H9 (cell line): Measurements from ENCODE around the gene ACSL6. TPM values are rescaled to one million over a fixed set of nuclear protein-coding genes. Genes with fewer than 3 reads are reported as not detected.

ENCODE experiments used
- DNase-seq: peaks from one replicate; pipeline ENCODE4 v3.0.0-alpha.2; 2017
- H2AFZ ChIP-seq: one replicate; pipeline ENCODE4 v1.6.1; 2013; ENCODE audit warnings: mild to moderate bottlenecking, low read length, control low read depth, moderate library complexity
- H2AK5ac ChIP-seq: 2 replicates; pipeline ENCODE4 v1.6.1; 2013; ENCODE audit warnings: low read length, control low read depth, mixed read lengths; ENCODE audit not compliant: insufficient read length
- H2BK120ac ChIP-seq: one replicate; pipeline ENCODE4 v1.6.1; 2013; ENCODE audit warnings: low read depth, mild to moderate bottlenecking, low read length, control low read depth, inconsistent platforms; ENCODE audit not compliant: poor library complexity, severe bottlenecking
- H2BK12ac ChIP-seq: 2 replicates; pipeline ENCODE4 v1.6.1; 2013; ENCODE audit warnings: low read length, control low read depth, mixed read lengths, low read depth; ENCODE audit not compliant: insufficient read length
- H2BK15ac ChIP-seq: 2 replicates; pipeline ENCODE4 v1.6.1; 2013; ENCODE audit warnings: low read depth, low read length, control low read depth
- H2BK20ac ChIP-seq: one replicate; pipeline ENCODE4 v1.6.1; 2013; ENCODE audit warnings: low read depth, mild to moderate bottlenecking, low read length, control low read depth, inconsistent platforms; ENCODE audit not compliant: poor library complexity, severe bottlenecking
- H2BK5ac ChIP-seq: 2 replicates; pipeline ENCODE4 v1.6.1; 2013; ENCODE audit warnings: low read length, control low read depth, mixed read lengths; ENCODE audit not compliant: insufficient read length
- H3K14ac ChIP-seq: 2 replicates; pipeline ENCODE4 v1.6.1; 2013; ENCODE audit warnings: low read length, control low read depth; ENCODE audit not compliant: insufficient read depth
- H3K18ac ChIP-seq: 2 replicates; pipeline ENCODE4 v1.6.1; 2013; ENCODE audit warnings: low read depth, mild to moderate bottlenecking, mixed read lengths, low read length, control low read depth; ENCODE audit not compliant: insufficient read length
- H3K23ac ChIP-seq: 2 replicates; pipeline ENCODE4 v1.6.1; 2013; ENCODE audit warnings: low read length, control low read depth, mixed read lengths, low read depth; ENCODE audit not compliant: insufficient read length
- H3K23me2 ChIP-seq: 2 replicates; pipeline ENCODE4 v1.6.1; 2013; ENCODE audit warnings: low read depth, mild to moderate bottlenecking, mixed read lengths, low read length, control low read depth; ENCODE audit not compliant: insufficient read length, poor library complexity, severe bottlenecking
- H3K27ac ChIP-seq: 2 replicates; pipeline ENCODE4 v1.5.1; 2013; ENCODE audit warnings: low read length, control low read depth, mixed read lengths, low read depth; ENCODE audit not compliant: insufficient read length
- H3K27me3 ChIP-seq: 2 replicates; pipeline ENCODE4 v1.6.1; 2013; ENCODE audit warnings: low read length, control low read depth, inconsistent platforms; ENCODE audit not compliant: insufficient read depth
- H3K4ac ChIP-seq: 2 replicates; pipeline ENCODE4 v1.6.1; 2013; ENCODE audit warnings: low read depth, mild to moderate bottlenecking, control low read depth, inconsistent platforms, low read length, moderate library complexity
- H3K4me1 ChIP-seq: 2 replicates; pipeline ENCODE4 v1.6.1; 2013; ENCODE audit warnings: low read length, control low read depth, inconsistent platforms; ENCODE audit not compliant: insufficient read depth
- H3K4me2 ChIP-seq: 2 replicates; pipeline ENCODE4 v1.6.1; 2013; ENCODE audit warnings: low read length, control low read depth, mixed read lengths; ENCODE audit not compliant: insufficient read length, insufficient read depth
- H3K56ac ChIP-seq: 2 replicates; pipeline ENCODE4 v1.6.1; 2013; ENCODE audit warnings: low read depth, mild to moderate bottlenecking, mixed read lengths, low read length, control low read depth; ENCODE audit not compliant: insufficient read length
- H3K79me1 ChIP-seq: 2 replicates; pipeline ENCODE4 v1.6.1; 2013; ENCODE audit warnings: low read depth, mild to moderate bottlenecking, moderate library complexity, low read length, control low read depth, inconsistent platforms; ENCODE audit not compliant: insufficient read depth, poor library complexity, severe bottlenecking
- H3K79me2 ChIP-seq: 2 replicates; pipeline ENCODE4 v1.6.1; 2013; ENCODE audit warnings: low read length, control low read depth, inconsistent platforms; ENCODE audit not compliant: insufficient read depth
- H3K9ac ChIP-seq: 2 replicates; pipeline ENCODE4 v1.6.1; 2013; ENCODE audit warnings: low read length, control low read depth, mixed read lengths; ENCODE audit not compliant: insufficient read length; ENCODE audit errors: extremely low read depth
- H3K9me3 ChIP-seq: one replicate; pipeline ENCODE4 v1.6.1; 2013; ENCODE audit warnings: low read depth, low read length, inconsistent platforms; ENCODE audit not compliant: control insufficient read depth
- H3T11ph ChIP-seq: one replicate; pipeline ENCODE4 v1.6.1; 2013; ENCODE audit warnings: mild to moderate bottlenecking, low read length, control low read depth, inconsistent platforms
- H4K20me1 ChIP-seq: one replicate; pipeline ENCODE4 v1.6.1; 2013; ENCODE audit not compliant: control insufficient read depth, insufficient read length, insufficient read depth
- H4K5ac ChIP-seq: 2 replicates; pipeline ENCODE4 v1.6.1; 2013; ENCODE audit warnings: low read depth, mild to moderate bottlenecking, mixed read lengths, low read length, control low read depth; ENCODE audit not compliant: insufficient read length
- H4K8ac ChIP-seq: replicated peaks from 2 replicates; pipeline ENCODE4 v1.6.1; 2013; ENCODE audit warnings: low read length, control low read depth, mixed read lengths, low read depth; ENCODE audit not compliant: insufficient read length
- H4K91ac ChIP-seq: 2 replicates; pipeline ENCODE4 v1.6.1; 2013; ENCODE audit warnings: low read depth, mild to moderate bottlenecking, moderate library complexity, mixed read lengths, low read length, control low read depth; ENCODE audit not compliant: insufficient read length
- H3K27ac Mint-ChIP-seq, 3 experiments: 2 replicates in 2 of 3; 3 replicates in 1 of 3; pipeline ENCODE4 v1.8.0; 2020 to 2021; ENCODE audit warnings: mixed read lengths in 3 of 3, mild to moderate bottlenecking in 1 of 3, moderate library complexity in 1 of 3
- H3K27me3 Mint-ChIP-seq: 2 replicates; pipeline ENCODE4 v1.8.0; 2021; ENCODE audit warnings: low read depth, mild to moderate bottlenecking, moderate library complexity, mixed read lengths
- H3K36me3 Mint-ChIP-seq, 3 experiments: 2 replicates in 2 of 3; 3 replicates in 1 of 3; pipeline ENCODE4 v1.8.0; 2020 to 2021; ENCODE audit warnings: low read depth in 3 of 3, mixed read lengths in 3 of 3; ENCODE audit not compliant: insufficient read depth in 1 of 3
- H3K4me1 Mint-ChIP-seq, 2 experiments: 2 replicates each; pipeline ENCODE4 v1.8.0; 2020; ENCODE audit warnings: mixed read lengths in 2 of 2
- H3K4me3 Mint-ChIP-seq, 2 experiments: 2 replicates in 1 of 2; 3 replicates in 1 of 2; pipeline ENCODE4 v1.8.0; 2020 to 2021; ENCODE audit warnings: mild to moderate bottlenecking in 2 of 2, mixed read lengths in 2 of 2, moderate library complexity in 1 of 2
- H3K9me3 Mint-ChIP-seq, 2 experiments: 2 replicates in 1 of 2; 3 replicates in 1 of 2; pipeline ENCODE4 v1.8.0; 2020; ENCODE audit warnings: mild to moderate bottlenecking in 2 of 2, mixed read lengths in 2 of 2, moderate library complexity in 1 of 2
- CTCF ChIP-seq: fragments of 200-600 bp; sonication (generic); conservative IDR thresholded peaks from 3 replicates; pipeline ENCODE4 v1.8.0; 2021; ENCODE audit warnings: antibody characterized with exemption, mild to moderate bottlenecking
- WGBS: extraction: QIAGEN DNeasy Blood & Tissue Kit; methylation state at CpG from one replicate; pipeline ENCODE4 v1.1.7; 2013; ENCODE audit warnings: missing lambda C conversion rate, low lambda C conversion rate, mixed read lengths; ENCODE audit not compliant: insufficient read length; ENCODE audit errors: extremely low coverage; 5-methylcytosine and 5-hydroxymethylcytosine counted together
- total RNA-seq: library from RNA; stranded (reverse); gene quantifications from 2 replicates; pipeline ENCODE4 v1.2.1, GENCODE V29; 2021

The ACSL6 gene
- total RNA-seq, 1 experiment from 2014 or later: 1.6 TPM

- H3K79me2 ChIP-seq: no peaks in the 10 kb centered on the region
- no peaks in the 10 kb centered on the region for H4K20me1 ChIP-seq
- H3K4me1 ChIP-seq: peaks cover 2% of the 10 kb centered on the region; the same call in 1 of the 2 replicates
- H3K27ac ChIP-seq: no peak overlapping the region
- H2AFZ ChIP-seq: no peak overlapping the region
- H4K8ac ChIP-seq: no peak overlapping the region
- no peak overlapping the region for H3K9ac ChIP-seq
- H3K23me2 ChIP-seq: no peaks in the 10 kb centered on the region
- no peak overlapping the region for H2BK12ac ChIP-seq
- H3K9me3 ChIP-seq: no peaks in the 10 kb centered on the region
- H3K4ac ChIP-seq: no peak overlapping the region
- H3K14ac ChIP-seq: no peak overlapping the region
- DNase-seq: no peak
- H3K56ac ChIP-seq: no peak overlapping the region
- H2BK120ac ChIP-seq: no peak overlapping the region
- no peaks in the 10 kb centered on the region; a peak in 1 of 7 replicates for H3K36me3 Mint-ChIP-seq
- no peak overlapping the region for H2AK5ac ChIP-seq
- no CpG with 5 or more reads among the region's 1 CpG for WGBS
- H3K23ac ChIP-seq: no peak overlapping the region
- no peak overlapping the region for H3K27ac Mint-ChIP-seq
- H3K4me1 Mint-ChIP-seq: peaks cover 14 to 16% of the 10 kb centered on the region in 2 experiments
- H3K18ac ChIP-seq: no peak overlapping the region
- no peak overlapping the region for H2BK15ac ChIP-seq
- H3K4me3 Mint-ChIP-seq: no peak overlapping the region
- H4K91ac ChIP-seq: no peak overlapping the region
- TF ChIP-seq CTCF: no peak
- H3K79me1 ChIP-seq: no peaks in the 10 kb centered on the region
- no peak overlapping the region for H2BK5ac ChIP-seq
- H3K4me2 ChIP-seq: no peak overlapping the region
- H3K9me3 Mint-ChIP-seq: no peaks in the 10 kb centered on the region
- no peaks in the 10 kb centered on the region for H3K27me3 Mint-ChIP-seq
- no peak overlapping the region for H2BK20ac ChIP-seq
- no peak overlapping the region for H4K5ac ChIP-seq
- H3T11ph ChIP-seq: no peak overlapping the region
- no peaks in the 10 kb centered on the region for H3K27me3 ChIP-seq
Measured at GRCh38 chr5:131974016-131974415, 37.4 kb downstream of the ACSL6 start.
